HG03558 (cell line): ENCODE data around the gene ROGDI.

ENCODE experiments used
- ATAC-seq: cut with Tn5 transposase; IDR thresholded peaks from one replicate; pipeline ENCODE4 v1.9.1; 2021; ENCODE audit warnings: moderate number of reproducible peaks; ENCODE audit not compliant: unreplicated experiment; ENCODE audit errors: extremely low read depth

ROGDI gene

GRCh38 chr16:4801962-4802658 is at the start of gene ROGDI:
Gene ROGDI (minus strand): TSS chr16:4802633. CDS start chr16:4802571, 62 bp downstream.
- peak; percentile 25 for ATAC-seq

- ATAC-seq: no peak
Measured at GRCh38 chr16:4850211-4850610, 47.8 kb upstream of the ROGDI start.

GRCh38 chr16:4847774-4848587 is 45.5 kb upstream of the ROGDI start:
- ATAC-seq: no peak

GRCh38 chr16:4846901-4847773 is 44.7 kb upstream of the ROGDI start, which contains the start of the genes GLYR1 and UBN1:
Gene GLYR1 (minus strand): TSS chr16:4847288. CDS start chr16:4847265, 23 bp downstream.
Gene UBN1 (plus strand): TSS chr16:4847481. CDS start chr16:4852918, 5,437 bp downstream.
- ATAC-seq: peak; percentile 78

- ATAC-seq: no peak
Measured at GRCh38 chr16:4846503-4846900, 44.1 kb upstream of the ROGDI start.

- no peak for ATAC-seq
Measured at GRCh38 chr16:4840984-4841383, 38.6 kb upstream of the ROGDI start.

- no peak for ATAC-seq
Measured at GRCh38 chr16:4839942-4840341, 37.5 kb upstream of the ROGDI start.

GRCh38 chr16:4837733-4838501 is 35.5 kb upstream of the ROGDI start:
- ATAC-seq: no peak

- ATAC-seq: no peak
Measured at GRCh38 chr16:4836727-4837126, 34.3 kb upstream of the ROGDI start.

- ATAC-seq: no peak
Measured at GRCh38 chr16:4833584-4833983, 31.2 kb upstream of the ROGDI start.

GRCh38 chr16:4832698-4833343 is 30.4 kb upstream of the ROGDI start:
- ATAC-seq: no peak

- ATAC-seq: no peak
Measured at GRCh38 chr16:4831616-4832015, 29.2 kb upstream of the ROGDI start.

GRCh38 chr16:4830408-4830807 is 28.0 kb upstream of the ROGDI start:
- ATAC-seq: no peak

- no peak for ATAC-seq
Measured at GRCh38 chr16:4828567-4829321, 26.3 kb upstream of the ROGDI start.

- no peak for ATAC-seq
Measured at GRCh38 chr16:4826980-4827379, 24.5 kb upstream of the ROGDI start.

GRCh38 chr16:4826526-4826925 is 24.1 kb upstream of the ROGDI start:
- no peak for ATAC-seq

- ATAC-seq: no peak
Measured at GRCh38 chr16:4825196-4825595, 22.8 kb upstream of the ROGDI start.

GRCh38 chr16:4820652-4821051 is 18.2 kb upstream of the ROGDI start:
- no peak for ATAC-seq
